Measurements from ENCODE around the gene IPO11.

The IPO11 gene

DNA sequence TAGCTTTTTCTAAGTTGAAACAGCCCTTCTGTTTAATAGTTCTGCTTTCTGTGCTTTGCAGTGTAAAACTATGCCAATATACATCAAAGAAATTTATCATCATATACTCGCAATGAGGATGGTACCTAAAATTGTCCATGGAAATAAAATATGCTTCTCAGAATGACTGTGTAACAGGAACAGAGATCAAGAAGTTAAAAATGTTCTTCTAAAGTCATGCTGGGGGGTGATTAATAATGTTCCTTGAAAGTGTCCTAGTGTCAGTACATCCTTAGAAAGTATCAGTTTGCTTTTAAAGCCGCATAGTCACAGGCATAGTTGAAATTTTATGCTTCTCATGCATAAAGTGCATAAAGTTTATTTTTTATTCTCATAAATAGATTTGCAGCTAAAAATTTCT is 162.0 kb downstream of the IPO11 start:
- no peak for DNase-seq

GRCh38 chr5:62575066-62575465 is 162.5 kb downstream of the IPO11 start:
- no peak for DNase-seq

DNA sequence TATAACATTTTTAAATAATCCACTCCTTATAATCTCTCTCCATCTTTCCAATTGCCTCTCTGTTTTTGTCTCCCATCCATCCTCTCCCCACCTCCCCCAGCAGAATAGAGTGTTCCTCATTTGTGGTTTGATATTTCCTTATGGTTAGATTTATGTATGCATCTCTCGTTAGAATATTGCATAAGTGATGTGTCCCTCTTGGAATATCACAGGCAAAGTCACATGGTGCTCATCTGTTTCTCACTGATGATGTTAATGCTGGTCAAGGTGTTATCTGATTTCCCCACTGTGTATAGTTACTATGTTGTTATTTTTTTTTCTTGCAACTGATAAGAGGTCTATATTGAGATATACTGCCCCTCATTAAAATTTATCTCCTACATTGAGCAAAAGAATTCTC is 162.9 kb downstream of the IPO11 start:
- DNase-seq: no peak

GRCh38 chr5:62576570-62577170 is 164.1 kb downstream of the IPO11 start:
- DNase-seq: no peak

- no peak for DNase-seq
Measured at GRCh38 chr5:62577488-62577887, 164.9 kb downstream of the IPO11 start.

GRCh38 chr5:62578540-62578939 is 166.0 kb downstream of the IPO11 start, which contains the start of gene LRRC70:
Gene LRRC70, plus strand, starts transcription at chr5:62578819. Its CDS starts 620 bp downstream, at chr5:62579439.
- no peak for DNase-seq

DNA sequence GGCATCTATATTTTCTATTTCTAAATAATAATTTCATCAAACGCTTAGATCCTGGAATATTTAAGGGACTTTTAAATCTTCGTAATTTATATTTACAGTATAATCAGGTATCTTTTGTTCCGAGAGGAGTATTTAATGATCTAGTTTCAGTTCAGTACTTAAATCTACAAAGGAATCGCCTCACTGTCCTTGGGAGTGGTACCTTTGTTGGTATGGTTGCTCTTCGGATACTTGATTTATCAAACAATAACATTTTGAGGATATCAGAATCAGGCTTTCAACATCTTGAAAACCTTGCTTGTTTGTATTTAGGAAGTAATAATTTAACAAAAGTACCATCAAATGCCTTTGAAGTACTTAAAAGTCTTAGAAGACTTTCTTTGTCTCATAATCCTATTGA is 167.2 kb downstream of the IPO11 start:
- no peak for DNase-seq

GRCh38 chr5:62581836-62582597 is 169.5 kb downstream of the IPO11 start:
- DNase-seq: no peak

DNA sequence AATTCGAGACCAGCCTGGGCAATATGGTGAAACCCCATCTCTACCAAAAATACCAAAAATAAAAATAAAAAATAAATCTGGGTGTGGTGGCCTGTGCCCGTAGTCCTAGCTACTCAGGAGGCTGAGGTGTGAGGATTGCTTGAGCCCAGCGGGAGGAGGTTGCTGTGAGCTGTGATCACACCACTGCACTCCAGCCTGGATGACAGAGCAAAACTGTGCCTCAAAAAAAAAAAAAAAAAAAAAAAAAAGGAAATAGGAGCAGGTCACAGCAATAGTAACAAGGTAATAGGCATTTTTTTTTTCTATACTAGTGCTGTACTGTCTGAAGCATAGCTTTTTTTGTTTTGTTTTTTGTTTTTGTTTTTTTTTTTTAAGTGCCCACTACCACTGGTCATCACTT is 171.8 kb downstream of the IPO11 start:
- no peak for DNase-seq

- DNase-seq: no peak
Measured at GRCh38 chr5:62585306-62585705, 172.7 kb downstream of the IPO11 start.

DNA sequence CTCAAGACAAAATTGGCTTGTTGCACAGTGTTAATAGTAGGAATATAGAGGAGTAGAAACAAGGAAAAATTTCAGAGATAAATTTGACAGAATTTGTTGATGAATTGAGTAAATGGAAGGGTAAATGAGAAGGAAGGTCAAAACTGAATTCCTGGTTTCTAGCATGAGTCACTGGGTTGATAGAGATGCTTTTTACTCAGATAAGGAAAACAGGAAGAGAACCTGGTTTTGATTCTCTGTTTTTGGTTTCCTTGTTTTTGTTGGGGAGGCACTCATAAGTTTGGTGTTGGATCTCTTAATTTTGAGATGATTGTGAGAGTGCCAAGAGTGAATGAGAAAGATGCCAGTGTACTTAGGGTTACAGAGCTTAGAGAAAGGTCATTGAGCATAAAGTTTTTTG is 173.2 kb downstream of the IPO11 start:
- DNase-seq: no peak

DNA sequence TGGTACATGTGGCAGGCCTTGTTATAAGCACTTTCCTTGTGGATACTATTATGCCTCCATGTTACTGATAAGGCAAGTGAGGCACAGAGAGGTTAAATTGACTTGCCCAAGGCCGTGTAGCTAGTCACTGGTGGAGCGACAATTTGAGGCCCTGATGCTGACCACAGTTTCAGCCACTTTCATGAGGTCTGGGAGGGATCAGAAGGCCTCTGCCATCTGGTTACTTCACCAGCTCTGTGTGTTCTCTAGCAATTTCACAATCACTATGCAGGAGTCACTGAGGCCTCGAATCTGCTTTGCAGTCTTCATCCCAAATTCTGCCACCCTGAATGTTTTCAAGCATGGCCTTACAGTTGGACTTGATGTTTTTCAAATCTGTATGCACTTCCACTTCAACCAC is 175.2 kb downstream of the IPO11 start:
- DNase-seq: no peak

DNA sequence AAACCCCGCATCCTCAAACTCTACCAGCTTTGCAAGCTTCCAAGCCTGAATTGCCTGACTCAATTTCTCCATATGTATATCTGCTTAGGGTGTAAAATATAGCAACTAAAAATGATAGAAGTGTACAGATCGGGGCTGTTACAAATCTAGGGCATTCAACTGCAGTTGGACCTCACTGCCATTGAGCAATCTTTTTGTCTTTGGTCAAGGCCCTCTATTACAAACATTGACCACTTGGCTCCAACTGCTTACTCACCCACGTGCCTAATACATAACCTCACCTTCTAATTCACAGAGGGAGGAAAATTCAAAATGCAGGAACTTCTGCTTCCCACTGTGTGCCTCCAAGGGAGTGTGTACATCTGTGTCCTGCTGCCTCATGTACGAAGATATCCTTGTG is 176.1 kb downstream of the IPO11 start:
- DNase-seq: no peak

DNA sequence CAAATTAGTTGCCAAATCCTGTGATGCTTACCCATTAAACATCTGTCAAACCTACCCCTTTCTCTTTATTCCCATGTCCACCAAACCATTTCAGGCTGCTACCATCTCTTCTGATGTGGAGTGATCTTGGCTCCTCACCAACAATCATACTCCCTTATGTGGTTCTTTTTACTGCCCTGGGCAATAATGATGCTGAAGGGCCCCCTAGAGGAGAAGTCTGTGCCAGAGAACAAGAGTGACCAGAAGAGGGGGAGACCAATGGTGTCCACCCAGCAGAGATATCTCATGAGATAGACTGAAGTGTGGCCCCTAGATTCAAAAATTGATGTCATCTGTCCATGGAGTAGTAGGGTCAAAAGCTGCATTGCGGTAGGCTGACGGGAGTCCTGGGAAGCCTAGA is 176.9 kb downstream of the IPO11 start:
- no peak for DNase-seq

DNA sequence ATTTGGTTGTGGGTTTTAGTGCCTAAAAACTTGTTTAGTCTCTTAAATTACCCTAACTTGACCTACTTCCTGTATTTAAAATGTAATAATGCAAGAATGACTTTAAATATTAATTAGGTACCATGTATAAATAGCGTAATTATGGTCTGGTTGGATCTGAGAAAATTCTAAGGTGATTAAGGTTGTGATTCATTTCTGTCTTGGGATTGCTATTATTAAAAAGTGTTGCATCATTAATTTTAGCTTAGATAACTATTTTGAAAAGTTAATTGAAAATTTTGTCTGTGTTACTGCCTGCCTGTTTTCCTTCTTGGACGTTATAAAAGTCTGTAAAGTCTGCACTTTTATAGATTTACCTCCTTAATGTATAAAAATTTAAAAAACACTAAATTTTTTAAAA is 177.8 kb downstream of the IPO11 start:
- DNase-seq: no peak

DNA sequence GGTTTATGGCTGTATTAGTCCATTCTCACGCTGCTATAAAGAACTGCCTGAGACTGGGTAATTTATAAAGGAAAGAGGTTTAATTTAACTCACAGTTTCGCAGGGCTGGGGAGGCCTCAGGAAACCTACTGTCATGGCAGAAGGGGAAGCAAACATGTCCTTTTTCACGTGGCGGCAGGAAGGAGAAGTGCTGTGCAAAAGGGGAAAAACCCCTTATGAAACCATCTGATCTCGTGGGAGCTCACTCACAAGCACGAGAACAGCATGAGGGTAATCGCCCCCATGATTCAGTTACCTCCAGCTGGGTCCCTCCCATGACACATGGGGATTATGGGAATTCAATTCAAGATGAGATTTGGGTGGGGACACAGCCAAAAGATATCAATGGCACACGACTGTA is 180.0 kb downstream of the IPO11 start:
- DNase-seq: no peak

GRCh38 chr5:62593331-62593730 is 180.8 kb downstream of the IPO11 start:
- DNase-seq: no peak

DNA sequence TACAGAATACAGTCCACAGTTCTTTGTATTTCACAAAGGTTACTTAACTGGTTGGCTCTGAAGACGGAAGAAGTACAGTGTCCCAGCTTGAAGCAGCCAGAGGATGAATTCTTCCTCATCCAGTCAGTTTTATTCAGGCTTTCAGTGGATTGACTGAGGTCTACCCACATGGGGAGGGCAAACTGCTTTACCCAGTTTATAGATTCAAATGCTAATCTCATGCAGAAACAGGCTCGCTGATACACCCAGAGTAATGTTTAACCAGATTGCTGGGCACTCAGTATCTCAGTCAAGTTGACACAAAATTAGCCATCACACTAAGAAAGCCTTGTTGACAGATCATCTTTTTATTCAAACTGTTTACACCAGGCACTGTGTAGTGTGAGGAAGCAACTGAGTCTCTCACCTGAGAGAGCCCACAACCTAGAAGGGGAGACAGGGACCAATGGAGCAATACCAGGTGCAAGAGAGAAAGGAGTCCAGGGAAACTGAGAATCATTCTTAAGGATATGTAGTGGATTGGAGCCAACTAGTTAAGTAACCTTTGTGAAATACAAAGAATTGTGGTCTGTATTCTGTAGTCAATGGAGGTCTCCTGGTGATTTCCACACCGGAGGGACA is 181.9 kb downstream of the IPO11 start:
- no peak for DNase-seq

DNA sequence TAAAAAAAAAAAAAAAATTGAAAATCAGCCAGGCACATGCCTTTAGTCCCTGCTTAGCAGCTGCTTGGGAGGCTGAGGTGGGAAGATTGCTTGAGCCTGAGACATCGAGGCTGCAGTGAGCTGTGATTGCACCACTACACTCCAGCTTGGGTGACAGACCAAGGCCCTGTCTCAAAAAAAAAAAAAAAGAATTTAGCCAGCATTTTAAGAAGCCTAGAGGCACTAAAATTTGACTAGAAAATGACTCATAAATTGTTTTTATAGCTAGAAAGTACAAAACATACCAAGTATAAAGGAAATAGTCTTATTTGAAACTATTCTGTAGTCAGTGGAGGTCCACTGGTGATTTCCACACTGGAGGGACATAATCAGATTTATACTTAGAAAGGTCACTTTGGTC is 183.5 kb downstream of the IPO11 start:
- no peak for DNase-seq

GRCh38 chr5:62596691-62597090 is 184.1 kb downstream of the IPO11 start:
- no peak for DNase-seq

GRCh38 chr5:62597314-62597713 is 184.8 kb downstream of the IPO11 start:
- DNase-seq: no peak

- DNase-seq: no peak
Measured at GRCh38 chr5:62600560-62601252, 188.1 kb downstream of the IPO11 start.

GRCh38 chr5:62603934-62604333 is 191.4 kb downstream of the IPO11 start:
- DNase-seq: no peak

GRCh38 chr5:62605638-62606037 is 193.1 kb downstream of the IPO11 start:
- DNase-seq: no peak
